ENCODE data around the gene CALCOCO1. TPM values are rescaled to one million over a fixed set of nuclear protein-coding genes. Genes with fewer than 3 reads are reported as not detected.
"Not testable (repeated sequence)": the region's sequence is repeated elsewhere in the genome, so short reads cannot be mapped to it uniquely, and the experiment has no call there.

The CALCOCO1 gene
- total RNA-seq, 2 donors from 2014 or later: 141 to 160 TPM

- no peak for ATAC-seq
- no peak for DNase-seq
- intact Hi-C loops (cut with DNase I): no loop called here
These were observed 43.8 kb downstream of the CALCOCO1 start for GRCh38 chr12:53683494-53683893.

- ATAC-seq; intact Hi-C loops (cut with DNase I): not testable (repeated sequence)
These were observed 47.2 kb downstream of the CALCOCO1 start for GRCh38 chr12:53680061-53680460.

DNA sequence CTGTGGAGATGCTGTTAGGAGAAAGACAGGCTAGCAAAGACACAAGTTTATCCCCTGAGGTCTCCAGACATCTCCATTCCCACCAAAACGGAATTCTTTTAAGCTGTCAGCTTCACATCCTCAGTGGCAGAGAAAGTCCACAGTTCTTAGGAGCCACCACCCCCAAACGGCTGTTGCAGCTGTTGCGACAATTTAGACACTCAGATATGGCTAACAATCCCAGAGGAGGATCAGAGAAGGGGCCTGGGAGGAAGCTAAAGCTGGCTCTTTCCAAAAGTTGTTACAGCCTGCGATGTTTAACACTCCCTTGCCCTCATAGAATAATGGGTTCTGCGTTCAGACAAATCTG, 49.5 kb downstream of the CALCOCO1 start:
- no peak for ATAC-seq

More at GRCh38 chr12:53680061-53680460, 47.2 kb downstream of the CALCOCO1 start:
- not testable (repeated sequence) for DNase-seq

GRCh38 chr12:53677016-53677799, 50.0 kb downstream of the CALCOCO1 start:
- DNase-seq (no peak), ATAC-seq (peak in 1 of 2 donors; percentile 5)
- intact Hi-C loops (cut with DNase I): loop anchor here (2.0 to 10.0 kb wide), 3 partner anchors 80 to 132 kb away; no protein-coding TSS in a partner anchor

More for the DNA sequence above, 49.5 kb downstream of the CALCOCO1 start:
- no peak for DNase-seq
- intact Hi-C loops (cut with DNase I): loop anchor here (2.0 to 10.0 kb wide), 3 partner anchors 81 to 133 kb away; no protein-coding TSS in a partner anchor

DNA sequence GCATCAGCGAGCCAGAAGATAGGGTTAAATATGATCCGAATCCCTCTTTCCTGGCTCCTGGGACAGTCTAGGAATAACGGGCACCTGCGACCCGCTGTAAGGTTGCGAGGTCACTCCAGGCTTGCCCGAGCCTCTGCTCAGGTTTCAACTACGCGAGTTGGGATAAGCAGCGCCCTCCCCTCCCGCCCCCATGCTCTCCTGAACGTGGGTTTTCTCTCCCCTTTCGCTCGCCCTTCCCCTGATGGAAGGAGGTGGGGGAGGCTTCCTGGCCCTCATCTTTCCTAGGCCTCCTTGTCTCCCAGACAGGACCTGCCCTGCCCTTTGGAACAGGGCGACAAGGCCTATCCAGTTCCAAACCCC, 50.6 kb downstream of the CALCOCO1 start:
- DNase-seq: peak; percentile 48

DNA sequence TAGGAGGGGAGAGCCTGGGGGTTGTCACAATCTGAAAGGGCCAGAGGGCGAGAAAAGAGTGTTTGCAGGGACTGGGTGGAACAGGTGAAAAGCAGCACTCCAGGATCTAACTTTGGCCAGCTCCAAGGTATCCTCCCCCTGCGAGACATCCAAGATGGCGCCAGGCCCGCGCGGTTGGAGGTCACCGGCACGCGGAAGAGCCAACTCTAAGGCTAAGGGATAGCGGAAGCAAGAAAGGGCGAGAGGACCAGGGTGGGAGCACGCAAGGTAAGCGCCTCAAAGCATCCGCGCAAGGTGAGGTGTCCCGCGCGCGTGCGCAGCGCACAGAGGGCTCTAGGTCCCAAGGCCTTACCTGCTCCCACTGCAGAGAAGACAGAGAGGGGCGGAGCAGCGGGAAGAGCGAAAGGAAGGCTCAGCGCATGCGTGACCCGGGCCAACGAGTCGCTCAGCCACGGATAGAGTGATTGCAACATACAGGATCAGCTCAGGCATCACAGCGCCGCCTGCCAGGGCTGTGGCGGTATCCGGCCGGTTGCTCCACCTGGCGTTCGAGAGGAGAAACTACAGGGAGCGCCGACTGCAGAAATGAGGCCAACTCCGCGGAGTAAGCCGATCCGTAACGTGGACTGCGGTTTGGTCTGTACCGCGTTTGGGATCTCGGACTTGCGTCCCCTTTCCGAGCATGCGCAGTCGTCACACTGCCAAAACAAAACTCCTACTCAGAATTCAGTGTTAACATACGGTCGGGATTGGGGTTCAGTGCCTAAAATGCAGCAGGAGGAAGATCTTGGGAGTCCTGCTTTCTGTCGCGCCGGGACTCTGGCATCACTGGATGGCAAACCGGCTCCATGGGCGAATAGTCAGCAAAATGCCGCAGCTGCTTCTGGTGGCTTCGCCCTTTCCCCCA, 51.3 kb downstream of the CALCOCO1 start, which contains the start of gene ATP5MC2:
TSS of gene ATP5MC2 (minus strand) at position 383 of the 907 bp plus-strand sequence. CDS start 3,469 bp downstream, outside the sequence.
- ATAC-seq (peak; percentile 95 to 96), DNase-seq (peak; percentile 98)
- intact Hi-C loops (cut with DNase I): loop anchor here (2.0 to 10.0 kb wide), 3 partner anchors 79 to 131 kb away; no protein-coding TSS in a partner anchor

More for the DNA sequence above, 50.6 kb downstream of the CALCOCO1 start:
- intact Hi-C loops (cut with DNase I): loop anchor here (2.0 to 10.0 kb wide), 3 partner anchors 80 to 132 kb away; no protein-coding TSS in a partner anchor
- peak; percentile 19 to 46 for ATAC-seq

DNA sequence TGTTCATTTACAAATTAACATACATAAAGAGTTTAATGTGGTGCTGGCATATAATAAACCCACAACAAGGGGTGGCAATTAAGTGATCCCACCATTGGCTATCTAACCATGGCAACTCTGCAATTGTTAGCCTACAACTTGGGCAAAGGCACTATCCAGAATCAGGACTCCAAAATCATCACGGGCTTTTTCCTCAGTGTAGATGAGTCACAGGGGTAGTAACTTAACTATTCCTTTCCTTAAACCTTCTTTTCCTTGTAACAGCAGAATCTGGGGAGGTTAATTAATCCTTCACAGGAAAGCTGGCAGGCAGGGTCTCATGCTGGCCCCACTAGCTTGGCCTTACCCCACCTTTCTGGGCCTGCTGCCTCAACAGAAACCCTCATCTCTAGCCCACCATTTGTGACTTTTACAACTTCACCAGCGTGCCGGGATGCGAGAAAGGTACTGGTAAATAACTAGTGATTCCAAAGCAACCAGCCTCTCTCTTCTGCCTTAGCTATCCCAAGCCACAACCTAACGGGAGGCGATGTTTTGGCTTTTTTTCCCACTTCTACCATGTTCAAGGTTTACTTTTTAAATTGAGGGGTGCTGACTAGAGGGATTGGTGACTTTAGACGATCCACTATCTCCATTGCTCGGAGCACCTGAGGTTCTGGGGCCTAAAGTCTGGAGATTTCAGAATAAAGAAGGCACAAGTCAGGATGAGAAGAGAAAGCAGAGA, 52.1 kb downstream of the CALCOCO1 start:
- DNase-seq: no peak
- no peak for ATAC-seq
- intact Hi-C loops (cut with DNase I): loop anchor here (5.0 to 10.0 kb wide), 2 partner anchors 48 to 130 kb away; partner anchors contain the start of gene ATF7 (in 1 of the 2)

DNA sequence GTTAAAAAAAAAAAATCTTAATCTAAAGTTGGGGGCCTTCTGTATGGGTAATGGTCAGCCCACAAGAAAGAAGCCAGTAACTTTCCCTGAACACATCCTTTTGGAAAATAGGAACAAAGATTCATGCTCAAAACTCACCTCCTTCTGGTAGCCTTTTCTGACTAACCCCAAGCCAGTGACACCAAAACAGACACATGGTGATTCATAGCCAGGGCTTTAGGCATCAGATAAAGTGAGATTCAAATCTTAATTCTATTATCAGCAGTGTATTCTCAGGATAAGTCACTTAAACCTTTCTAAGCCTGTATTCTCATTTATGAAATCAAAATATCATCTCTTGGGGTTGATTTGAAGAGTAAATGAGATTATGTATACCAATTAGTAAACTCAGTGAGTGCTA, 56.3 kb downstream of the CALCOCO1 start:
- ATAC-seq (no peak), DNase-seq (no peak)
- intact Hi-C loops (cut with DNase I): loop anchor here (5.0 to 10.0 kb wide), 2 partner anchors 44 to 126 kb away; partner anchors contain the start of gene ATF7 (in 1 of the 2)

GRCh38 chr12:53670308-53670707, 56.9 kb downstream of the CALCOCO1 start:
- ATAC-seq (no peak), DNase-seq (no peak)
- intact Hi-C loops (cut with DNase I): loop anchor here (5.0 to 10.0 kb wide), 2 partner anchors 43 to 126 kb away; partner anchors contain the start of gene ATF7 (in 1 of the 2)

DNA sequence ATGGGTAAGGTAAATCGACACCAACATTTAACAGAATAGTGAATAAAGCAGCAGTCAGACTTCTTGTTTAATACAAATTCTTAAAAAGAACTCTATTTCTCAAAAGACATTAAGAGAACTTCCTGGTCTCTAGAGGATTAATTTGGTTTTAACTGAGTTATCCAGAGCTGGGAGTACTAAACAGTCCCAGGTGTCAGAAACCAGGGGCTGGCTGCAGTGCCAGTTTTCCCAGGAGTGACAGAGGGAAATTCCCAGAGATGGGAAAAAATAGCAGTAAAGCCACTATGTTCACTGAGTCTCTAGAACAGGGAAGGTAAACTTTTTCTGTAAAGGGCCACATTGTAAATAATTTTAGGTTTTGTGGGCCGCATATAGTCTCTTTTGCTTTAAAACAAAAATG, 60.2 kb downstream of the CALCOCO1 start:
- ATAC-seq (no peak), DNase-seq (no peak)
- intact Hi-C loops (cut with DNase I): no loop called here

GRCh38 chr12:53664936-53665335, 62.3 kb downstream of the CALCOCO1 start:
- intact Hi-C loops (cut with DNase I): no loop called here
- DNase-seq (no peak), ATAC-seq (no peak)

- intact Hi-C loops (cut with DNase I): no loop called here
- DNase-seq: no peak
- no peak for ATAC-seq
These were observed 63.1 kb downstream of the CALCOCO1 start for GRCh38 chr12:53664191-53664590.

DNA sequence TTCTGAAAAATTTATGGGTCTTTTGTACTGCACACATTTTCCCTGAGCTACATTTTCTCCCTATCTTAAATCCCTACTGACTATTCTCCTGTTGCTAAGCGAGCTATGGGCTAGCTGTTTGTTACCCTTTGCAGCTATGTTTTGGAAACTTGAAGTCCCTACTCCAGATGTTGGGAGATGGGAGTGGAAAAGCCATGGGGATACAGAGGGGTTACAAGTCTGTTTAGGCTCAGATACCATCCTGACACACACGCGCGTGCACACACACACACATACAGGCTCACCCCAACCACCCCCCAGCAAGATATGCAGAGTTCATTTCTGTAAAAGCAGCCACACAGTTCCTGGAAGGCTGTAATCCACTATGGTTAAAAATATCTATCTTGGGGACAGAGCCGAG, 67.2 kb downstream of the CALCOCO1 start:
- DNase-seq (peak; percentile 40), ATAC-seq (peak; percentile 35 to 53)
- intact Hi-C loops (cut with DNase I): no loop called here

GRCh38 chr12:53659571-53659981, 67.7 kb downstream of the CALCOCO1 start:
- intact Hi-C loops (cut with DNase I): no loop called here
- ATAC-seq: peak; percentile 56 to 70
- DNase-seq: no peak

DNA sequence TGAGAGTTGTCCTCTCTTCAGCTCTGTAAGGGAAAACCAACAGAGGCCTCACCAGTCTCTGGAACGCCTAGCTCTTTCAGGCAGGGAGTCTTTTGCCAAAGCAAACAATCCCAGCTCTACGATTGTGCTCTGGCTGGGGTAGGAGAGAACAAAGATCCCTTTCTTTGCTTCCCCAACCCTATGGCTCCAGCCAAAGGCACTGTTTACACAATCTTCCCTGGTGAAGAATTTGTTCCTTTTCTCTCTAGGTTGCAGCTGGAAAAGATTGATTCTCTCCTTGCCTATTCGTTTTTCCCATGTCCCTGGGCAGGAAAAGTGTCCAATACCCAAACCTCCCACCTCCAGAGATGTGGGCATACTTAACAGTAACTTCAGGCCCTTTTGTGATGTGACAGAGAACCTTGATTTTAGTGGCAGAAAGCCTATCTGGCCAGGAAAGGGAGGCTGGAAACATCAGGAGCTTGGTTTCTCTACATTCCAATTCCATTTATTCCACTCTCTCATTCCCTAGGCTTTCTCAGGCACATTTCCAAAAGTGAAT, 68.2 kb downstream of the CALCOCO1 start:
- ATAC-seq: peak; percentile 88 to 94
- peak; percentile 58 for DNase-seq

More for the DNA sequence above, 68.2 kb downstream of the CALCOCO1 start:
- intact Hi-C loops (cut with DNase I): no loop called here

Data from left cardiac atrium (tissue), 4 donors.